Measurements from ENCODE around the gene TM7SF3.
"Not testable (repeated sequence)": the region's sequence is repeated elsewhere in the genome, so short reads cannot be mapped to it uniquely, and the experiment has no call there.

TM7SF3 gene

GRCh38 chr12:27014085-27014858 lies at the start of gene TM7SF3:
Gene TM7SF3, minus strand, starts transcription at chr12:27014384. Its CDS starts 216 bp downstream, at chr12:27014168.
- in situ Hi-C loops (cut with MboI; ENCODE audit: low sequenced_read_pairs), result no loop called here

- in situ Hi-C loops (cut with MboI; ENCODE audit: low sequenced_read_pairs), result no loop called here
These were observed 49.2 kb upstream of the TM7SF3 start for GRCh38 chr12:27063250-27063851.

DNA sequence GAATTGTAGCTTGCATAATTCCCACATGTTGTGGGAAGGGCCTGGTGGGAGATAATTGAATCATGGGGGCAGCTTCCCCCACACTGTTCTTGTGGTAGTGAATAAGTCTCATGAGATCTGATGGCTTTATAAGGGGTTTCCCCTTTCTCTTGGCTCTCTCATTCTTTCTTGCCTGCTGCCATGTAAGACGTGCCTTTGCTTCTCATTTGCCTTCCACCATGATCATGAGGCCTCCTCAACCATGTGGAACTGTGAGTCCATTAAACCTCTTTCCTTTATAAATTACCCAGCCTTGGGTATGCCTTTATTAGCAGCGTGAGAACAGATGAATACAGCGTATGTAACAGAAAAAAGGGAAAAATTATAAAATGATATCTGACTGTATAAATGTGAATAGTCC lies 47.1 kb upstream of the TM7SF3 start:
- in situ Hi-C loops (cut with MboI; ENCODE audit: low sequenced_read_pairs), result no loop called here

GRCh38 chr12:27060740-27061139 lies 46.6 kb upstream of the TM7SF3 start:
- in situ Hi-C loops (cut with MboI; ENCODE audit: low sequenced_read_pairs), result no loop called here

- in situ Hi-C loops (cut with MboI; ENCODE audit: low sequenced_read_pairs), result no loop called here
These were observed 43.4 kb upstream of the TM7SF3 start for GRCh38 chr12:27057543-27057942.

- in situ Hi-C loops (cut with MboI; ENCODE audit: low sequenced_read_pairs), result no loop called here
These were observed 41.8 kb upstream of the TM7SF3 start for GRCh38 chr12:27055966-27056365.

DNA sequence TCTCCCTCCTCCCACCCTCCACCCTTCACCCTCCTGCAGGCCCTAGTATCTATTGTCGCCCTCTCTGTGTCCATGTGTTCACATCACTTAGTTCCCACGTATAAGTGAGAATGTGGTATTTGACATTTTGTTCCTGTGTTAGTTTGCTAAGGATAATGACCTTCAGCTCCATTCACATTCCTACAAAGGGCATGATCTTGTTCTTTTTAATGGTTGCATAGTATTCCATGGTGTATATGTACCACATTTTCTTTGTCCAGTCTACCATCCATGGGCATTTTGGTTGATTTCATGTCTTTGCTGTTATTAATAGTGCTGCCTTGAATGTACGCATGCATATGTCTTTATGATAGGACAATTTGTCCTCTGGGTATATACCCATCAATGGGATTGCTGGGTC lies 38.6 kb upstream of the TM7SF3 start:
- in situ Hi-C loops (cut with MboI; ENCODE audit: low sequenced_read_pairs), result no loop called here

DNA sequence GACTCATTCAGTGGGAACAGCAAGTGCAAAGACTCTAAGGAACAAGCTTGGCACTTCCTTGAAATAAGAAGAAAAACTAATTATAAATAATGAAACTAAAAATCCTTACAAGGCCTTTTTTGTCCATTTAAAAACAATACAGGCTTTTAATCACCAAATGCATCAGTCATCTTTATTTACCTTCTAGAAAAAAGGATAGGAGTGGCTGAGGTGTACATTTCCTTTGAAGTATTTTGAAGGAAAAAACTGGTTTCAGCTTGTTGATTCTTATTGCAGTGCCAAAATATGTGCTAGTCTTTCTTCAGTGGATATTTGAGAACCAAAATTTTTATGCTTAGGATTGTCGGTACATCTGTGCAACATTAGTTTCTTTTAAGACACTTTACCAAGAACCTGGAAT lies 38.0 kb upstream of the TM7SF3 start:
- in situ Hi-C loops (cut with MboI; ENCODE audit: low sequenced_read_pairs), result no loop called here

GRCh38 chr12:27048822-27049752 lies 34.9 kb upstream of the TM7SF3 start:
- in situ Hi-C loops (cut with MboI; ENCODE audit: low sequenced_read_pairs), result loop anchor here (25.0 kb wide), 1 partner anchor 238 kb away; no protein-coding TSS in a partner anchor

GRCh38 chr12:27042018-27042417 lies 27.8 kb upstream of the TM7SF3 start:
- in situ Hi-C loops (cut with MboI; ENCODE audit: low sequenced_read_pairs), result loop anchor here (25.0 kb wide), 1 partner anchor 245 kb away; no protein-coding TSS in a partner anchor

DNA sequence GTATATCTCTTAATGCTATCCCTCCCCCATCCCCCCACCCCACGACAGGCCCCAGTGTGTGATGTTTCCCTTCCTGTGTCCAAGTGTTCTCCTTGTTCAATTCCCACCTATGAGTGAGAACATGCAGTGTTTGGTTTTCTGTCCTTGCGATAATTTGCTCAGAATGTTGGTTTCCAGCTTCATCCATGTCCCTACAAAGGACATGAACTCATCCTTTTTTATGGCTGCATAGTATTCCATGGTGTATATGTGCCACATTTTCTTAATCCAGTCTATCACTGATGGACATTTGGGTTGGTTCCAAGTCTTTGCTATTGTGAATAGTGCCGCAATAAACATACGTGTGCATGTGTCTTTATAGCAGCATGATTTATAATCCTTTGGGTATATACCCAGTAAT lies 26.5 kb upstream of the TM7SF3 start:
- in situ Hi-C loops (cut with MboI; ENCODE audit: low sequenced_read_pairs), result loop anchor here (25.0 kb wide), 1 partner anchor 247 kb away; no protein-coding TSS in a partner anchor

- in situ Hi-C loops (cut with MboI; ENCODE audit: low sequenced_read_pairs), result loop anchor here (25.0 kb wide), 1 partner anchor 253 kb away; no protein-coding TSS in a partner anchor
These were observed 20.6 kb upstream of the TM7SF3 start for GRCh38 chr12:27034607-27035293.

GRCh38 chr12:27032679-27033078 lies 18.5 kb upstream of the TM7SF3 start:
- in situ Hi-C loops (cut with MboI; ENCODE audit: low sequenced_read_pairs), result loop anchor here (25.0 kb wide), 1 partner anchor 255 kb away; no protein-coding TSS in a partner anchor

- in situ Hi-C loops (cut with MboI; ENCODE audit: low sequenced_read_pairs), result loop anchor here (25.0 kb wide), 1 partner anchor 256 kb away; no protein-coding TSS in a partner anchor
These were observed 17.3 kb upstream of the TM7SF3 start for GRCh38 chr12:27031531-27031930.

DNA sequence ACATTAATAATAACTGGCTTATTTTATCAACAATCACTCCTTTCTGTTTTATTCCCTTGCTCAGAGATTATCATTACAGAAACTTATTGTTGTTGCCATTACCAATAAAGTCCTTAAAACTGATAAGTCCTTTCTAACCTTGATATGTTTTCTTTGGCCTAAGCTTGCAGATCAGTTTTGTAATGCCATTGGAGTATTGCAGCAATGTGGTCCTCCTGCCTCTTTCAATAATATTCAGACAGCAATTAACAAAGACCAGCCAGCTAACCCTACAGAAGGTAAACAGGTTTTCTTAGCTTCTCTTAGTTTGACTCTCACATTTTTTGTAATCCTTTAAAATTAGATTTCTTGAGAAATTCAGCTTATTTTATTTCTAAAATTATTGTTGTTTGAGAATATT lies 12.1 kb upstream of the TM7SF3 start:
- in situ Hi-C loops (cut with MboI; ENCODE audit: low sequenced_read_pairs), result loop anchor here (25.0 kb wide), 1 partner anchor 261 kb away; no protein-coding TSS in a partner anchor

DNA sequence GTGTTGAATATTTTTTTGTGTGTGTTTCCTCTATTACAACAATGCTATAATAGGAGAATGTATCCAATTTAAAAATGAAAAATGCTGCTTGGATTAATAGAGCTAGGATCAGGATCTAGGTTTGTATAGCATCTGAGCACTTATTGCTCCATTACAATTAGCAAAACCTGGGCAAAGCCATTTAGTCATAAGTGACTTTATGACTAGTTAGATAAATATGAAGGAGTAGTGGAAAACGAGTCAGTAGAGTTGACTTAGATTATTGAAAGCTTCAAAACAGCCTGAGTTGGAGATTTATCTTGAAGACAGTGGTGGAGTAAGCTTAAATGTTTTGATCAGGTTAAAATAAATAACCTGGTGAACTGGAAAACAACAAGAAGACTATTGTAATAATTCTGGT lies 10.9 kb upstream of the TM7SF3 start:
- in situ Hi-C loops (cut with MboI; ENCODE audit: low sequenced_read_pairs), result loop anchor here (25.0 kb wide), 1 partner anchor 262 kb away; no protein-coding TSS in a partner anchor

DNA sequence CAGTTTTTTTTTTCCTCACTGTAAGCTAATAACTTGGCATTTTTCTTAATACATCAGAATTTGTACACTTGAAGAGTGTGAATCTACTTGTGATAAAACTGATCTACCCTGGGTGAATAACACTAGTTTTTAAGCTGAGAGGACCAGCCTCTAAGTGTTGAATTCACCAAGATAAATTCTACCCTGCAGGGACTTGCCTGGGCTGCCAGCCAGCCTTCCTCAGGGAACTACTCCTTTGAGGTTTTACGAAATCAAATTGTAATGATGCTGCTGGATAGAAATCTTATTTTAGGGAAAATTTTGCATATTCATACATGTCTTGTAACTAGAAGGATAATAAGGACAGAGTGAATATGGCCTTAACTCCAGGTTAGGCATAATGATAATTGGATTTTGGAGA lies 10.1 kb upstream of the TM7SF3 start:
- in situ Hi-C loops (cut with MboI; ENCODE audit: low sequenced_read_pairs), result no loop called here

GRCh38 chr12:27020761-27021160 lies 6.6 kb upstream of the TM7SF3 start:
- in situ Hi-C loops (cut with MboI; ENCODE audit: low sequenced_read_pairs), result no loop called here

GRCh38 chr12:27018037-27018436 lies 3.9 kb upstream of the TM7SF3 start:
- in situ Hi-C loops (cut with MboI; ENCODE audit: low sequenced_read_pairs), result no loop called here

DNA sequence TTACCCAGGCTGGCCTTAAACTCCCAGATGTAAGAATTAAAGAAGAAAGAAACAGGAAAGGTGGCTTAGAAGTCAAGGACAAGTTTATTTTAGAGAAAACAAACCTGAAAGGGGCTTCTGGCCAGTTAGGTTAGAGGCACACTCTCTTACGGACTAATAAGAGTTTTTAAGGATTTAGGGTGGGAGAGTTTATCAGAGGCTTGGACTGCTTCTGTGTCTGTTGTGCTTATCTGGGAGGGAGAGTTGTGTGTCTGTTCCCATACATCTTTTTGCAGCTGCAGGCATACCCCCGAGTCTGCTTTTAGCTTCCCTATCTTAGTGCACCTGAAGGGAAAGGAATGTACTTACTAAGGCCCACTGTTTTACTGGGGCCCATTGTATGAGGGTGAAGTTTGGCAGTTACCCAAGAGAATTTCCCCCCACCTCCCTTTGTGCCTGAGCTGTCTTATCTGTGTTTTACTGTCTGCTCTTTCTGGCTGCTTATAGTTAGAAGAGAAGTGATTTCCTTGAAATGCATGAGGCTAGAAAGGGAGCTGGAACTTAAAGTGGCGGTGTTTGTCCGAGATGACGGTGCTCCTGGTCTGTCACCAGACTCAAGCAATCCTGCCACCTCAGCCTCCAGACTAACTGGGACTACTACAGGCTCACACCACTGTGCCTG lies 3.1 kb upstream of the TM7SF3 start:
- in situ Hi-C loops (cut with MboI; ENCODE audit: low sequenced_read_pairs), result not testable (repeated sequence)

All from HL-60/S4 (cell line).